Measurements from ENCODE around the gene ACTR5.
A peak's percentile ranks its signal among the peaks of the same experiment; 100 is the strongest.

ACTR5 gene

DNA sequence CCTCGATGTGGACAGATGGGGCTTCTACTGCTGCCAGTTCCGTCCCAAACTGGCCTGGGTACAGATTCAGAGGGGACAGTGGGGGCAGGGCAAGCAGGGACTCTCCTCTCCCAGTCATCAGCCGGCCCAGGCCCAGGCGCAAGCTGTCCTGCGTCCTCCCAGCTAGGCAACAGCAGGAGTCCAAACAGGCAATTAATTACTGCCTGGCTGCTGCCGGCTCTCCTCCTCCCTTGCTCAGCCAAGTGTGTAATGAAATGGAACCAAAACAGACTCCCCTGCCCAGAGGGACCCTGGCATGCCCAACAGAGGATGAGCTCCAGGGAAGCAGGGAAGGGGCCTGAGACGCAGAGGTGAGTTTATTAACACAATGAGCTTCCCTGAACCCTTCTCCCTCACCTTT is 41.8 kb upstream of the ACTR5 start:
- no peak for DNase-seq (ENCODE audit: low read depth)
- in situ Hi-C loops (cut with HindIII; ENCODE audit: low sequenced_read_pairs) = no loop called here

DNA sequence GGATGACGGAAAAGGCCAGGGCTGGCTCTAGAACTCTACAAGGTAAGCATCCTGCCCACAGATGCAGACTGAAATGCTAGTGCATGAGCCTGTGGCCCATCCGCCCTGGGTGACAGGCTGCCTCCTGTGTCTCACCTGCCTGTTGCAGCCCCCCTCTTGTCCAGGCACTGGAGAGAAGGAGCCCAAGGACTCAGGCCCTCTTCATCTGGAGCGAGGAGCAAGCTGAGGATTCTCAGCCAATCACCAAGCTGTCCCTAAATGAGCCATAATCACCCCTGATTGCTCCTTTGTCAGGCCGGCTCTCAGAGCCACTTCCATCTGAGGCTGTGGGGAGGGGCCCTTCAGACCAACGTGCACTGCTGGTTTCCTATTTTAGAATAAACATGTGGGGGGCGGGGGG is 34.0 kb upstream of the ACTR5 start:
- in situ Hi-C loops (cut with HindIII; ENCODE audit: low sequenced_read_pairs) = no loop called here
- no peak overlapping the region for H3K4me3 ChIP-seq (ENCODE audit: low read depth, low read length)
- no peak for DNase-seq (ENCODE audit: low read depth)
- TF ChIP-seq, protein P1, sequence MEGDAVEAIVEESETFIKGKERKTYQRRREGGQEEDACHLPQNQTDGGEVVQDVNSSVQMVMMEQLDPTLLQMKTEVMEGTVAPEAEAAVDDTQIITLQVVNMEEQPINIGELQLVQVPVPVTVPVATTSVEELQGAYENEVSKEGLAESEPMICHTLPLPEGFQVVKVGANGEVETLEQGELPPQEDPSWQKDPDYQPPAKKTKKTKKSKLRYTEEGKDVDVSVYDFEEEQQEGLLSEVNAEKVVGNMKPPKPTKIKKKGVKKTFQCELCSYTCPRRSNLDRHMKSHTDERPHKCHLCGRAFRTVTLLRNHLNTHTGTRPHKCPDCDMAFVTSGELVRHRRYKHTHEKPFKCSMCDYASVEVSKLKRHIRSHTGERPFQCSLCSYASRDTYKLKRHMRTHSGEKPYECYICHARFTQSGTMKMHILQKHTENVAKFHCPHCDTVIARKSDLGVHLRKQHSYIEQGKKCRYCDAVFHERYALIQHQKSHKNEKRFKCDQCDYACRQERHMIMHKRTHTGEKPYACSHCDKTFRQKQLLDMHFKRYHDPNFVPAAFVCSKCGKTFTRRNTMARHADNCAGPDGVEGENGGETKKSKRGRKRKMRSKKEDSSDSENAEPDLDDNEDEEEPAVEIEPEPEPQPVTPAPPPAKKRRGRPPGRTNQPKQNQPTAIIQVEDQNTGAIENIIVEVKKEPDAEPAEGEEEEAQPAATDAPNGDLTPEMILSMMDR (IDR thresholded peaks at IDR 0.05; ENCODE audit: low read depth, low read length, missing control alignments) = no peak

More for the DNA sequence above, 41.8 kb upstream of the ACTR5 start:
- no peak overlapping the region for H3K4me3 ChIP-seq (ENCODE audit: low read depth, low read length)
- TF ChIP-seq, protein P1 (IDR thresholded peaks at IDR 0.05; ENCODE audit: low read depth, low read length, missing control alignments) = no peak

DNA sequence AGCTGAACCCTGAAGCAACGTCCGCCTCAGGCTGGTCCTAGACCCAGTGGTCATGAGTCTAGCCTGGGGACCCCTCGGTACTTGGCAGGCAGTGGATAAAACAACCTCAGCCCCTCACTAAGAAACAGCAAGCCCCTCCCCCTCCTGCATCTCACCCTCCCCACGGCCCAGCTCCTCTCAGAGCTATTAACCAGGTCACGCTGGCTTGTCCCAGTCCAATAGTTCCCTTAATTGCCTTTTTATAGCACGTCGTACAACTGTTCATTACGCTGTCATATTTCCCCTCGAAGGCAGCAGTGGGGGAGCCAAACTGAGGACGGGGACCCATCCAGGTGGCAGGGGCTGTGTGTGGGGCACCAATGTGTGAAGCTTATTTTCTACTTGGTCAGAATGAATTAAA is 32.6 kb upstream of the ACTR5 start:
- TF ChIP-seq, protein P1 (IDR thresholded peaks at IDR 0.05; ENCODE audit: low read depth, low read length, missing control alignments) = no peak
- no peak for DNase-seq (ENCODE audit: low read depth)
- in situ Hi-C loops (cut with HindIII; ENCODE audit: low sequenced_read_pairs) = no loop called here
- H3K4me3 ChIP-seq (ENCODE audit: low read depth, low read length) = no peak overlapping the region

DNA sequence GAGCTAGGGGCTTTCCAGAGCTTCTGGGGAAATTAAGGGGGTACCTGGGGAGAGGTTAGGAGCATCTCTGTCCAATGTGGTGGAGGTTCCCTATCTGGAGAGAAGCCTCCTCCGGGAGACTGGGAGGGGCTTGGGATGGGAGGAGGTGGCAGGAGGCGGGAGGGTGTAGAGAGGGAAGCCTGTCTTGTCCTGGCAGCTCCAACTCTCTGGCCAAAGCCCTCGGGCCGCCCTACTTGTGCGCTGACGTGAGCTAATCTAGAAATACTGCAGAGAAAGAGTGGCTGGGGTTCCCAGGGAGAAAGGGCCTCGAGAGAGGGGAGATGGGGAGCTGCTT is 25.6 kb upstream of the ACTR5 start:
- in situ Hi-C loops (cut with HindIII; ENCODE audit: low sequenced_read_pairs) = no loop called here
- no peak overlapping the region for H3K4me3 ChIP-seq (ENCODE audit: low read depth, low read length)
- TF ChIP-seq, protein P1 (IDR thresholded peaks at IDR 0.05; ENCODE audit: low read depth, low read length, missing control alignments) = no peak
- no peak for DNase-seq (ENCODE audit: low read depth)

DNA sequence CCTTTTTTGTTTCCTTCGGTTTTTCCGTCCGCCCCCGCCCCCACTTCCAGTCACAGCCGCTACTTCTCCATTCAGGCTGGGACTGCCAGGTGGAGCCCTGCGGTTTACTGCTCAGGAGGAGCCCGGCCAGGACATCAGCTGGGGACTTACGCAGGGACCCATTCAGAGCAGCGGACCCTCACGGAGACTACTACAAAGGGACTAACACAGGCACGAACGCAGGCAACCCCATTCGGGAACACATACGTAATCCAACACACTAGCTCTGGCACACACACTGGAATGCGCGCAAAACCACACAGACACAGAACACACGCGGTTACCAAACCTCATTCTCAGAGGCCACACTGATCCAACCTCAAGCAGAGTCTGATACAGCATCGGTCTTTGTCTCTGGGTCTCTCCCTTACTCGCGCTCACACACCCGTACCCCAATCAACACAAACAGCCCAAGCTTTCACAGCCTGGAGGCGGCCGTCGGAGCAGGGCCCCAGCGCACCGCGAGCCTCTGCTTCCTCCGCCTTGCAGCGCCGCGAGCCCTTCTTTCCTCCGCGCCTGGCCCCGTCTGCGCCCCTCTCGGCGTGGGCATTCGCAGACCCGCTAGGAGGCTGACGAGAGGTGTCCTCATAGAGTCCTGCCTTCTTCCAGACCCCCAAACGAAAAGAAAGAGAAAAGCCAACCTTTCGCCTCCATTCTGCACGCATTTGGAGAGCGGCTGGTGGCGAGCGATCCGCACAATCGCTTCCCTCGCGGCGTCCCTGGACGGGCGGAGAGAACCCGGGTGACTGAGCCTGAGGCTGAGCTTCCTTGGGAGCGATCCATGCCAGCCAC is 25.0 kb upstream of the ACTR5 start:
- H3K4me3 ChIP-seq (ENCODE audit: low read depth, low read length) = no peak overlapping the region
- TF ChIP-seq, protein P1 (IDR thresholded peaks at IDR 0.05; ENCODE audit: low read depth, low read length, missing control alignments) = no peak
- DNase-seq (ENCODE audit: low read depth) = peak; percentile 42
- in situ Hi-C loops (cut with HindIII; ENCODE audit: low sequenced_read_pairs) = no loop called here

DNA sequence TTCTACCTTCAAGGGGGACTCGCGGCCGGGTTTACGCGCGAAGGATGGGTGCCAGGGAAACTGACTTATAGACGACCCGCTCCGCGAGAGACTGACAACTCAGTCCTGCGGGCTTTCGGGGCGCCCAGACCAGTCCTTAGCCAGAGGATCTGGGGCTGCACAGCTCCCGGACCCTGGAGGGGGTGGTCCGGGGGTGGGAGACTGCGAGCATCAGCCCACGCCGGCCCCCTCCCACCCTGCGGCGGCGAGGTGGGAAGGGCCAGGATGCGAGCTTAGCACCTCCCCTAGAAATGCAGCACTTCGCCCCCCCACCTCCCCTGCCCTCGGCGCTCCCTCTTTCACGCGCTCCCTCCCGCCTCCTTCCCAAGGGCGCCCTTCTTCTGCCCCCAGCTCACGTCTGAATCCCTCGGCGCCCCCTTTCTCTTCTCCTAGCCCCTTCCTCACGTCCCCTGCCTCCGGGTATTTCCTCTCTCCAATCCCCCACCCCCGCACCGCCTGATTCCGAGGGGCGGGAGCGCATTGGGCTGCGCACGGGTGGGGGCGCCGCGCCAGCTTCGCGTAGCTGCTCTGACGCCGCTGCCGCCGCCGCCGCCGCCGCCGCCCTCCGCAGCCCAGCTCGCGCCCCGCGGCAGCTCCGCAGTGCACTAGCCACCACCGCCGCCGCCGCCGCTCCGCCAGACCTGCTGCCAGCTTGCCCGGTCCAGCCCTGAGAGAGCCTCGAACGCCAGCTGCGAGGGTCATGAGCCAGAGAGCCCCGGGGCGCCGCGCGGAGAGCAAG is 24.2 kb upstream of the ACTR5 start, which contains the start of gene SLC32A1:
TSS of gene SLC32A1 (plus strand) at position 639 of the 778 bp plus-strand sequence. CDS start 239 bp downstream, outside the sequence.
- TF ChIP-seq, protein P1 (IDR thresholded peaks at IDR 0.05; ENCODE audit: low read depth, low read length, missing control alignments) = no peak
- H3K4me3 ChIP-seq (ENCODE audit: low read depth, low read length) = no peak within 1 kb of the TSS
- in situ Hi-C loops (cut with HindIII; ENCODE audit: low sequenced_read_pairs) = no loop called here
- no peak for DNase-seq (ENCODE audit: low read depth)

Measured in astrocyte of the cerebellum (primary cell).